DMS153 treated with DMSO at 0.1 percent for 48 hours (cell line): ENCODE results near the gene POSTN.

Source experiments
- DNase-seq: peaks from one replicate; lab custom pipeline; 2025; ENCODE audit not compliant: unreplicated experiment; lab: John Stamatoyannopoulos, UW

POSTN gene

DNA sequence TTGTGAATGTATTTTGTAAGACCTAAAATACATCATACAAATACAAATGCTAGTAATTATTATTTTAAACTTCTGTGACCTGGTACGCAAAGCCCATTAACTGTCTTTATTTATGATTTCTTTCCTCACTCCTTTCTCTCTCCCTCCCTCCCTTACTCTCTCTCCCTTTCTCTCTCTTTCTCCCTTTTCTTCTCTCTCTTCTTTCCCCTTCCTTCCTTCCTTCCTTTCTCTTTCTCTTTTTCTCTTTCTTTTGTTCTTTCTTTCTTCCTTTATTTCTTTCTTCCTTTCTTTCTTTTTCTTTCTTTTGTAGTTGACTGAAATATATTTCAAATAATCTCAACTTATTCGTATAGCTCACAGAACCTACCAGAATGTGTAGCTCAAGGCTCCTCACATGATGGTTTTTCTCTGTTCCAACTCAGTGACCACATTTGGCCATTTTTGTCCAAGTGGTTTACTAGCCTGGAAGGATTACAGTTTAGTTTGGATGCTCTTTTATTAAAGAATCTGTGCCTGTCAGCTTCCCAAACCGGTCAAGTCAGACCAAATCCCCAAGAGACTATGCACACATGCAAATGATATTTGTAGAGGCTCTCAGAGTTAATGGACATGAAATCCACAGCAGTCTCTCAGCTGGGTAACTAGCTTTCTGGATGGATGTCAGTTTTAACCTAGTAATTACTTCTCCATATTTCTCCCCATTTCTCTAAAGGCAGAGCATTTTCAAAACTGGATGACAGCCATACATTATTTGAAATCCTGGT is 71.7 kb downstream of the POSTN start:
- peak; percentile 24 for DNase-seq

DNA sequence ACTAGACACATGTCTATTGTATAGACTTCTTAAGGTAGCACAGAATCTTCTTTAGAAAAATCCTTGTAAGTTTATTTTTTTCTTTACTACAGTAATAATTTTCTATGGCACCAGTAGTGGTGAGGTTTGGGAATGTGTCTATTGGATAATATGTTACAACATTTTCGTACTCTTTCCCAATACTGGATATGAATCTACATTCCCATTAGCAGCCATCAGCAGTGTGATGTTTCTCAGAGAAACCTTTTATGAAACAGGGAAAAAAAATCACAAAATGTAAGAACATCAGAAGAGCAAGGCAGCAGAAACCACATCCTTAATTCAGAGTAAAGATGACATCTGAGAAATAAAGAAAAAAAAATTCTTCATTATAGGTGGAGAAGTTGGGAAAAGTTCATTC is 83.3 kb downstream of the POSTN start:
- DNase-seq: no peak
